Measurements from ENCODE around the gene DPT. TPM values are rescaled to one million over a fixed set of nuclear protein-coding genes. Genes with fewer than 3 reads are reported as not detected.

The DPT gene
- polyA plus RNA-seq, 3 donors, result not detected

- Histone ChIP-seq H3K27ac (ENCODE audit: low read depth in 1 of 2, low read length in 2 of 2) (no peak overlapping the region), H3K4me3 (replicated peaks in 1 of 3; ENCODE audit: low read depth in 2 of 3, low read length in 3 of 3) (no peak overlapping the region), H3K4me1 (ENCODE audit: control insufficient read depth in 1 of 2, insufficient read depth in 2 of 2, low read length in 2 of 2) (no peaks in the 10 kb centered on the region), H3K36me3 (replicated peaks in 1 of 2; ENCODE audit: control insufficient read depth in 1 of 2, insufficient read depth in 2 of 2, low read length in 2 of 2) (no peaks in the 10 kb centered on the region), H3K4me2 (replicated peaks; ENCODE audit: extremely low read depth, low read length, poor library complexity, severe bottlenecking) (no peak overlapping the region), H3K9me3 (replicated peaks in 1 of 2; ENCODE audit: control insufficient read depth in 1 of 2, insufficient read depth in 1 of 2, low read length in 2 of 2) (no peaks in the 10 kb centered on the region), H3K9ac (ENCODE audit: insufficient read depth, low read length, poor library complexity, severe bottlenecking) (no peak overlapping the region), H3K27me3 (ENCODE audit: control insufficient read depth in 2 of 2, insufficient read depth in 2 of 2, low read length in 2 of 2) (no peaks in the 10 kb centered on the region), H4K20me1 (ENCODE audit: insufficient read depth, low read length) (no peaks in the 10 kb centered on the region), H2AFZ (ENCODE audit: insufficient read depth, low read depth, low read length, poor library complexity, severe bottlenecking) (no peak overlapping the region), H3K79me2 (ENCODE audit: insufficient read depth, low read length) (no peaks in the 10 kb centered on the region)
- H3K4me3 Mint-ChIP-seq, result no peak overlapping the region
- H3K4me1 Mint-ChIP-seq, result no peaks in the 10 kb centered on the region
- H3K27me3 Mint-ChIP-seq (ENCODE audit: low read depth in 3 of 3), result peaks cover 1 to 2% (median 2%) of the 10 kb centered on the region in 3 donors
- H3K9me3 Mint-ChIP-seq, result peaks cover 0 to 3% (median 0%) of the 10 kb centered on the region in 7 donors
- intact Hi-C loops (cut with micrococcal nuclease), result no loop called here
- DNase-seq, result no peak
- TF ChIP-seq, protein P1, sequence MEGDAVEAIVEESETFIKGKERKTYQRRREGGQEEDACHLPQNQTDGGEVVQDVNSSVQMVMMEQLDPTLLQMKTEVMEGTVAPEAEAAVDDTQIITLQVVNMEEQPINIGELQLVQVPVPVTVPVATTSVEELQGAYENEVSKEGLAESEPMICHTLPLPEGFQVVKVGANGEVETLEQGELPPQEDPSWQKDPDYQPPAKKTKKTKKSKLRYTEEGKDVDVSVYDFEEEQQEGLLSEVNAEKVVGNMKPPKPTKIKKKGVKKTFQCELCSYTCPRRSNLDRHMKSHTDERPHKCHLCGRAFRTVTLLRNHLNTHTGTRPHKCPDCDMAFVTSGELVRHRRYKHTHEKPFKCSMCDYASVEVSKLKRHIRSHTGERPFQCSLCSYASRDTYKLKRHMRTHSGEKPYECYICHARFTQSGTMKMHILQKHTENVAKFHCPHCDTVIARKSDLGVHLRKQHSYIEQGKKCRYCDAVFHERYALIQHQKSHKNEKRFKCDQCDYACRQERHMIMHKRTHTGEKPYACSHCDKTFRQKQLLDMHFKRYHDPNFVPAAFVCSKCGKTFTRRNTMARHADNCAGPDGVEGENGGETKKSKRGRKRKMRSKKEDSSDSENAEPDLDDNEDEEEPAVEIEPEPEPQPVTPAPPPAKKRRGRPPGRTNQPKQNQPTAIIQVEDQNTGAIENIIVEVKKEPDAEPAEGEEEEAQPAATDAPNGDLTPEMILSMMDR (IDR thresholded peaks at IDR 0.05), result no peak
- WGBS (ENCODE audit: insufficient coverage), result no CpG with 5 or more reads among the region's 1 CpG
- H3K27ac Mint-ChIP-seq, result no peak overlapping the region
- H3K36me3 Mint-ChIP-seq, result no peaks in the 10 kb centered on the region
Observed at GRCh38 chr1:168708698-168709404, 20.2 kb downstream of the DPT start.

DNA sequence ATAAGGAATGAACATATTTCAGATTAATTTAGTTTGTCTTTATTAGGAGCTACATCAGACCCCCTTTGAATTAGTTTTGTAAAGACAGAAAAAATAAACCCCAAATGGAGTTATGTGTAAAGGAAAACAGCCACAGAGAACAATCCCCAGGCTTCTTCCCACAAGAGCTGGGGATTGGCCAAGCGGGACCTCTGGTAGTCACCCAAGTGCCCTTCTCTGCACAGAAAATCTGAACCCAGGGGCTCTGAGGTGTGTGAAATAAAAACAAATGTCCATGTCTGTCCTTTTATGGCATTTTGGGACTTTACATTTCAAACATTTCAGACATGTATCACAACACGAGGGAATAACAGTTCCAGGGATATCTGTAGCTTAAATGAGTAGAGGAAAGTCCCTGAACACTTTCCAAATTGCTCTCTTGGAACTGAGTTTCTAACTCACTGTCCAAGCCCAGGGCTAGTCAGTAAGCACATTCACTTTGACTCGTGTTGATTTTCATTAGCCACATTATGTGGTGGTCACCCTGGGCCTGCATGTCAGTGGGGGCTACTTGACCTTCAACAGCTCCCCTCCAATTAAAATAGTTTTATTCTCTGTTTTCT is 22.5 kb downstream of the DPT start:
- WGBS (ENCODE audit: insufficient coverage), result no CpG with 5 or more reads among the region's 3 CpGs
- no peak overlapping the region for H3K27ac Mint-ChIP-seq

More for the DNA sequence above, 22.5 kb downstream of the DPT start:
- H3K9ac ChIP-seq (ENCODE audit: insufficient read depth, low read length, poor library complexity, severe bottlenecking), result no peak overlapping the region
- Mint-ChIP-seq H3K4me3 (no peak overlapping the region), H3K27me3 (ENCODE audit: low read depth in 3 of 3) (peaks cover 0 to 1% (median 0%) of the 10 kb centered on the region in 3 donors), H3K4me1 (no peaks in the 10 kb centered on the region), H3K9me3 (peaks cover 0 to 5% (median 0%) of the 10 kb centered on the region in 7 donors), H3K36me3 (no peaks in the 10 kb centered on the region)
- intact Hi-C loops (cut with micrococcal nuclease), result no loop called here
- no peaks in the 10 kb centered on the region for H4K20me1 ChIP-seq (ENCODE audit: insufficient read depth, low read length)
- H3K36me3 ChIP-seq (replicated peaks in 1 of 2; ENCODE audit: control insufficient read depth in 1 of 2, insufficient read depth in 2 of 2, low read length in 2 of 2), result no peaks in the 10 kb centered on the region
- no peaks in the 10 kb centered on the region for H3K27me3 ChIP-seq (ENCODE audit: control insufficient read depth in 2 of 2, insufficient read depth in 2 of 2, low read length in 2 of 2)
- H3K9me3 ChIP-seq (replicated peaks in 1 of 2; ENCODE audit: control insufficient read depth in 1 of 2, insufficient read depth in 1 of 2, low read length in 2 of 2), result no peaks in the 10 kb centered on the region
- H3K79me2 ChIP-seq (ENCODE audit: insufficient read depth, low read length), result no peaks in the 10 kb centered on the region
- no peaks in the 10 kb centered on the region for H3K4me1 ChIP-seq (ENCODE audit: control insufficient read depth in 1 of 2, insufficient read depth in 2 of 2, low read length in 2 of 2)
- no peak for DNase-seq
- TF ChIP-seq, protein P1 (IDR thresholded peaks at IDR 0.05), result no peak
- H3K4me2 ChIP-seq (replicated peaks; ENCODE audit: extremely low read depth, low read length, poor library complexity, severe bottlenecking), result no peak overlapping the region
- H3K27ac ChIP-seq (ENCODE audit: low read depth in 1 of 2, low read length in 2 of 2), result no peak overlapping the region
- H2AFZ ChIP-seq (ENCODE audit: insufficient read depth, low read depth, low read length, poor library complexity, severe bottlenecking), result no peak overlapping the region
- H3K4me3 ChIP-seq (replicated peaks in 1 of 3; ENCODE audit: low read depth in 2 of 3, low read length in 3 of 3), result no peak overlapping the region

Measured in CD14-positive monocyte (primary cell).